HCT116 (cell line): ENCODE measurements around the gene RRAD. TPM values are rescaled to one million over a fixed set of nuclear protein-coding genes. Genes with fewer than 3 reads are reported as not detected.

ENCODE experiments used
- ATAC-seq: fragments of 200-7000 bp; cut with Tn5 transposase; 2 replicates; pipeline ENCODE4 v1.9.1; 2020; ENCODE audit warnings: mild to moderate bottlenecking, moderate library complexity
- BruUV-seq: library from RNA; stranded (reverse); fragments of 400-500 nt; replicated peaks from 2 replicates; lab custom pipeline; 2021; lab: Mats Ljungman, UMichigan
- CTCF ChIA-PET: fragments of 300-600 bp; sonication (Branson Sonifier 250); formaldehyde crosslinking; loops from one replicate; lab custom pipeline; 2021; ENCODE audit warnings: antibody characterized with exemption; lab: Charles Lee
- POLR2A ChIA-PET: fragments of 300-600, 350-600 bp; sonication (Branson Sonifier 250); formaldehyde crosslinking; loops from one replicate; lab custom pipeline; 2021; ENCODE audit warnings: antibody characterized with exemption; lab: Charles Lee
- RAD21 ChIA-PET, 2 experiments: fragments of 300-600 bp; sonication (Branson Sonifier 250); formaldehyde crosslinking; loops; one replicate each; lab custom pipeline; 2023; ENCODE audit warnings: low total read pairs in 2 of 2; ENCODE audit not compliant: uncharacterized antibody in 2 of 2, unreplicated experiment in 2 of 2, low non-redundant PET in 1 of 2; lab: Charles Lee
- DNase-seq: peaks from one replicate; pipeline ENCODE4 v3.0.0-alpha.2; 2010; ENCODE audit warnings: low read depth, low spot score
- H2AFZ ChIP-seq: fragments of 200-600 bp; shearing (Covaris generic), sonication (generic); 2 replicates; pipeline ENCODE4 v1.6.1; 2017; ENCODE audit warnings: low read depth, mixed run types, mixed read lengths, antibody characterized with exemption, low read length; ENCODE audit not compliant: poor library complexity, severe bottlenecking
- H3K27ac ChIP-seq: 2 replicates; pipeline ENCODE4 v1.5.1; 2012; ENCODE audit warnings: low read depth, low read length
- H3K27me3 ChIP-seq: fragments of 200-600 bp; sonication (generic); 2 replicates; pipeline ENCODE4 v1.6.1; 2016; ENCODE audit warnings: mixed run types, low read length, mixed read lengths; ENCODE audit not compliant: insufficient read depth
- H3K36me3 ChIP-seq, 2 experiments: fragments of 200-500 bp in 1 of 2; fragments of 200-600 bp in 1 of 2; sonication (Bioruptor generic) in 1 of 2; sonication (generic) in 1 of 2; 2 replicates each; pipeline versions ENCODE4 v1.5.1 to v1.6.1; 2014 to 2016; ENCODE audit warnings: low read length in 2 of 2, inconsistent platforms in 1 of 2, mixed read lengths in 1 of 2, mixed run types in 1 of 2; ENCODE audit not compliant: insufficient read depth in 2 of 2, control insufficient read depth in 1 of 2
- H3K4me1 ChIP-seq, 2 experiments: fragments of 200-600 bp in 1 of 2; sonication (generic) in 1 of 2; 2 replicates each; pipeline versions ENCODE4 v1.5.1 to v1.6.1; 2012 to 2017; ENCODE audit warnings: low read length in 2 of 2, inconsistent platforms in 1 of 2, mild to moderate bottlenecking in 1 of 2, mixed read lengths in 1 of 2, mixed run types in 1 of 2, moderate library complexity in 1 of 2; ENCODE audit not compliant: insufficient read depth in 2 of 2, control insufficient read depth in 1 of 2
- H3K4me2 ChIP-seq: fragments of 200-600 bp; sonication (generic); 2 replicates; pipeline ENCODE4 v1.6.1; 2017; ENCODE audit warnings: mixed run types, low read length, mixed read lengths
- H3K4me3 ChIP-seq, 2 experiments: fragments of 200-600 bp in 1 of 2; sonication (generic) in 1 of 2; replicated peaks in 1 of 2; 2 replicates each; pipeline ENCODE4 v1.5.1; 2011 to 2016; ENCODE audit warnings: low read length in 2 of 2, control low read depth in 1 of 2, low read depth in 1 of 2, mild to moderate bottlenecking in 1 of 2, mixed read lengths in 1 of 2, mixed run types in 1 of 2
- H3K79me2 ChIP-seq: fragments of 200-600 bp; sonication (generic); 2 replicates; pipeline ENCODE4 v1.6.1; 2017; ENCODE audit warnings: mild to moderate bottlenecking, mixed run types, low read length, moderate library complexity, mixed read lengths; ENCODE audit not compliant: insufficient read depth
- H3K9ac ChIP-seq: fragments of 200-600 bp; sonication (generic); 2 replicates; pipeline ENCODE4 v1.6.1; 2016; ENCODE audit warnings: low read length, mixed read lengths
- H3K9me2 ChIP-seq: fragments of 200-600 bp; sonication (generic), shearing (Covaris generic); 2 replicates; pipeline ENCODE4 v1.6.1; 2017; ENCODE audit warnings: mixed run types, mild to moderate bottlenecking, moderate library complexity; ENCODE audit not compliant: insufficient read depth
- H3K9me3 ChIP-seq, 2 experiments: fragments of 200-500 bp in 1 of 2; fragments of 200-600 bp in 1 of 2; sonication (Bioruptor generic) in 1 of 2; sonication (generic) in 1 of 2; 2 replicates each; pipeline ENCODE4 v1.6.1; 2014 to 2017; ENCODE audit warnings: low read length in 2 of 2, mixed read lengths in 2 of 2, inconsistent platforms in 1 of 2, low read depth in 1 of 2, mild to moderate bottlenecking in 1 of 2, mixed run types in 1 of 2, moderate library complexity in 1 of 2; ENCODE audit not compliant: control insufficient read depth in 1 of 2, insufficient read depth in 1 of 2
- H4K20me1 ChIP-seq: fragments of 200-600 bp; sonication (generic), shearing (Covaris generic); 2 replicates; pipeline ENCODE4 v1.6.1; 2017; ENCODE audit warnings: mixed run types, mild to moderate bottlenecking, moderate library complexity; ENCODE audit not compliant: insufficient read depth
- CEBPB ChIP-seq: IDR thresholded peaks from 2 replicates; pipeline ENCODE4 v1.6.1; 2012; ENCODE audit warnings: low read depth
- EGR1 ChIP-seq: IDR thresholded peaks from 2 replicates; pipeline ENCODE4 v1.6.1; 2012; ENCODE audit warnings: low read depth
- ELF1 ChIP-seq: IDR thresholded peaks from 2 replicates; pipeline ENCODE4 v1.6.1; 2012; ENCODE audit warnings: low read depth, borderline replicate concordance
- EZH2phosphoT487 ChIP-seq: fragments of 200-600 bp; IDR thresholded peaks from 2 replicates; pipeline ENCODE4 v1.6.1; 2018; ENCODE audit warnings: antibody characterized with exemption, borderline replicate concordance
- POLR2A ChIP-seq: IDR thresholded peaks from 2 replicates; pipeline ENCODE4 v1.7.0; 2011; ENCODE audit warnings: borderline replicate concordance; ENCODE audit not compliant: insufficient read depth, insufficient read length; ENCODE audit errors: extremely low read depth
- POLR2AphosphoS5 ChIP-seq: IDR thresholded peaks from 2 replicates; pipeline ENCODE4 v1.6.1; 2011; ENCODE audit warnings: mild to moderate bottlenecking, low read depth, low read length, moderate library complexity
- ZNF274 ChIP-seq: fragments of 200-500 bp; sonication (Bioruptor generic); IDR thresholded peaks from 2 replicates; pipeline ENCODE4 v1.6.1; 2014; ENCODE audit warnings: mild to moderate bottlenecking, low read depth, low read length, inconsistent platforms
- intact Hi-C: fragments of 100-400 bp; cut with micrococcal nuclease; formaldehyde crosslinking; loops from 2 replicates; pipeline ENCODE4 v1.10.0; 2022
- total RNA-seq: library from RNA; stranded (reverse); gene quantifications from one replicate; pipeline ENCODE4 v1.2.1, GENCODE V29; 2021; ENCODE audit not compliant: unreplicated experiment
- TF ChIP-seq, protein P1 (sequence below), 3 experiments: fragments of 200-600 bp in 1 of 3; sonication (generic) in 1 of 3; IDR thresholded peaks in 2 of 3; conservative IDR thresholded peaks in 1 of 3; 2 replicates each; pipeline ENCODE4 v1.5.1; 2012 to 2017; ENCODE audit warnings: low read depth in 2 of 3, low read length in 2 of 3, antibody characterized with exemption in 1 of 3, borderline replicate concordance in 1 of 3, control low read depth in 1 of 3, mild to moderate bottlenecking in 1 of 3, mixed read lengths in 1 of 3, mixed run types in 1 of 3, moderate library complexity in 1 of 3; ENCODE audit not compliant: insufficient read depth in 1 of 3
- TF ChIP-seq, protein P2 (sequence below): IDR thresholded peaks from 2 replicates; pipeline ENCODE4 v1.6.1; 2011; ENCODE audit warnings: mild to moderate bottlenecking, low read length, moderate library complexity; ENCODE audit not compliant: insufficient replicate concordance; ENCODE audit errors: extremely low read depth

Gene RRAD
- total RNA-seq, 1 experiment from 2014 or later, result 2.2 TPM

DNA sequence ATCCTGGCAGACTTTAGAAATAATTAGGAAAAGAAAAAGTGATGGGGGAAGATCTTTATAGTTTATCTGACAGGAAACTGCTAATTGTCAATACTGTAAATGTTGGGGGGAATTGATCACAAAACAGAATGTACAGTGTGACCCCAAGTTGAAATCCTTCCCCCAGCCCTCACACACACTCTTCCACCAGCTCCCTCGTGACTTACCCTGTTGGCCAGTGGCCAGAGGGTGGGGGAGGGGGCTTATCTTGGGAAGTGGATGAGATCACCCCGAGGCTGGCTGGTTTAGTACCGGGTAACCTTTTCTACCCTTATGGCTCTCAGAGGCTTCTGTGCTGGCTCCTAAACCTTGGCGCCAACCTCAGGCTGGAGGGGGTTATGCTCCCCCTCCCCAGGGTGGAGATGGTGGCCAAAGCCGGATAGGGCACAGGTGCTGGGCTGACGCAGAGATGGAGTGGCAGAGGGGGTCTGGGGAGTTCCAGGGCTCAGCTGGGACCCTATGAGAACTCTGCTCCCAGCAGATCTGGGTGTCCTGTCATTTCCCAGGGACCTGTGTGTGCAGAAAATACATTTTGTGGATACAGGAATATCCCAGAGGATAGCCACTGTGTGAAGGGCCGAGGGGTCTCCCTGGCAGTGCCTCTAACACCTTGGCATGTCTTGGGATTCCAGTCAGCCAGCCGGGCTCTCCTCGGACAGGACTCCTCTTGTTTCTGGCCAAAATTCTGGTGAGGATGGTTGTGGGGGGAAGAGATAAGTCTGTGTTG is 25.2 kb downstream of the RRAD start:
- no peak overlapping the region for H3K9ac ChIP-seq

More for the DNA sequence above, 25.2 kb downstream of the RRAD start:
- BruUV-seq, result no TSS peak
- Histone ChIP-seq H4K20me1 (no peaks in the 10 kb centered on the region), H3K27ac (no peak overlapping the region), H3K9me3 (no peaks in the 10 kb centered on the region), H3K36me3 (no peaks in the 10 kb centered on the region), H3K4me1 (peaks cover 7 to 14% of the 10 kb centered on the region in 2 experiments), H3K4me3 (no peak overlapping the region), H3K4me2 (peak overlapping the region; percentile 11; the same call in 1 of the 2 replicates), H2AFZ (no peak overlapping the region), H3K9me2 (no peaks in the 10 kb centered on the region), H3K27me3 (no peaks in the 10 kb centered on the region), H3K79me2 (no peaks in the 10 kb centered on the region)
- intact Hi-C loops, result loop anchor here (5.0 to 10.0 kb wide), 2 partner anchors 52 to 205 kb away; partner anchors contain the start of gene PHAF1
- RAD21 ChIA-PET, result no interaction called here
- TF ChIP-seq, protein P1, sequence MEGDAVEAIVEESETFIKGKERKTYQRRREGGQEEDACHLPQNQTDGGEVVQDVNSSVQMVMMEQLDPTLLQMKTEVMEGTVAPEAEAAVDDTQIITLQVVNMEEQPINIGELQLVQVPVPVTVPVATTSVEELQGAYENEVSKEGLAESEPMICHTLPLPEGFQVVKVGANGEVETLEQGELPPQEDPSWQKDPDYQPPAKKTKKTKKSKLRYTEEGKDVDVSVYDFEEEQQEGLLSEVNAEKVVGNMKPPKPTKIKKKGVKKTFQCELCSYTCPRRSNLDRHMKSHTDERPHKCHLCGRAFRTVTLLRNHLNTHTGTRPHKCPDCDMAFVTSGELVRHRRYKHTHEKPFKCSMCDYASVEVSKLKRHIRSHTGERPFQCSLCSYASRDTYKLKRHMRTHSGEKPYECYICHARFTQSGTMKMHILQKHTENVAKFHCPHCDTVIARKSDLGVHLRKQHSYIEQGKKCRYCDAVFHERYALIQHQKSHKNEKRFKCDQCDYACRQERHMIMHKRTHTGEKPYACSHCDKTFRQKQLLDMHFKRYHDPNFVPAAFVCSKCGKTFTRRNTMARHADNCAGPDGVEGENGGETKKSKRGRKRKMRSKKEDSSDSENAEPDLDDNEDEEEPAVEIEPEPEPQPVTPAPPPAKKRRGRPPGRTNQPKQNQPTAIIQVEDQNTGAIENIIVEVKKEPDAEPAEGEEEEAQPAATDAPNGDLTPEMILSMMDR (IDR thresholded peaks at IDR 0.05 in 2 of 3, conservative IDR thresholded peaks at IDR 0.05 in 1 of 3; ENCODE audit: borderline replicate concordance in 1 of 3, insufficient read depth in 1 of 3, low read depth in 2 of 3, low read length in 2 of 3), result no peak
- TF ChIP-seq, protein P2, sequence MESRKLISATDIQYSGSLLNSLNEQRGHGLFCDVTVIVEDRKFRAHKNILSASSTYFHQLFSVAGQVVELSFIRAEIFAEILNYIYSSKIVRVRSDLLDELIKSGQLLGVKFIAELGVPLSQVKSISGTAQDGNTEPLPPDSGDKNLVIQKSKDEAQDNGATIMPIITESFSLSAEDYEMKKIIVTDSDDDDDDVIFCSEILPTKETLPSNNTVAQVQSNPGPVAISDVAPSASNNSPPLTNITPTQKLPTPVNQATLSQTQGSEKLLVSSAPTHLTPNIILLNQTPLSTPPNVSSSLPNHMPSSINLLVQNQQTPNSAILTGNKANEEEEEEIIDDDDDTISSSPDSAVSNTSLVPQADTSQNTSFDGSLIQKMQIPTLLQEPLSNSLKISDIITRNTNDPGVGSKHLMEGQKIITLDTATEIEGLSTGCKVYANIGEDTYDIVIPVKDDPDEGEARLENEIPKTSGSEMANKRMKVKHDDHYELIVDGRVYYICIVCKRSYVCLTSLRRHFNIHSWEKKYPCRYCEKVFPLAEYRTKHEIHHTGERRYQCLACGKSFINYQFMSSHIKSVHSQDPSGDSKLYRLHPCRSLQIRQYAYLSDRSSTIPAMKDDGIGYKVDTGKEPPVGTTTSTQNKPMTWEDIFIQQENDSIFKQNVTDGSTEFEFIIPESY, result no peak
- TF ChIP-seq POLR2AphosphoS5, result no peak
- no peak for TF ChIP-seq POLR2A
- TF ChIP-seq EZH2phosphoT487, result no peak
- TF ChIP-seq CEBPB, result no peak
- TF ChIP-seq EGR1, result no peak
- TF ChIP-seq ELF1, result no peak
- TF ChIP-seq ZNF274, result no peak
- CTCF ChIA-PET, result interaction anchor here (1.3 kb wide), 1 partner anchor 10 kb away, joined by 6 read pairs; no protein-coding TSS in a partner anchor
- POLR2A ChIA-PET, result no interaction called here
- DNase-seq (no peak), ATAC-seq (no peak)
